ENCODE data around the gene PRIMPOL.
"Not testable (repeated sequence)": the region's sequence is repeated elsewhere in the genome, so short reads cannot be mapped to it uniquely, and the experiment has no call there.

PRIMPOL gene

GRCh38 chr4:184649026-184649970, at the start of gene PRIMPOL, which contains the start of gene CASP3:
TSS of gene PRIMPOL (plus strand) at chr4:184649738. CDS start at chr4:184657141, 7,403 bp downstream.
TSS of gene CASP3 (minus strand) at chr4:184649447. CDS start at chr4:184638453, 10,994 bp downstream.
- TF ChIP-seq GATA1 (IDR thresholded peaks at IDR 0.05; ENCODE audit: low read depth, low read length) (no peak), POLR2A (IDR thresholded peaks at IDR 0.05; ENCODE audit: low read length) (peak; percentile 72)
- DNase-seq, result peak; percentile 96 to 98

- not testable (repeated sequence) for DNase-seq
These were observed 48.6 kb upstream of the PRIMPOL start for GRCh38 chr4:184600982-184601381.

- DNase-seq, result not testable (repeated sequence)
These were observed 46.7 kb upstream of the PRIMPOL start for GRCh38 chr4:184602857-184603256.

- DNase-seq, result not testable (repeated sequence)
These were observed 42.1 kb upstream of the PRIMPOL start for GRCh38 chr4:184607429-184607828.

- no peak for TF ChIP-seq GATA1 (IDR thresholded peaks at IDR 0.05; ENCODE audit: low read depth, low read length)
- no peak for TF ChIP-seq POLR2A (IDR thresholded peaks at IDR 0.05; ENCODE audit: low read length)
These were observed 37.5 kb upstream of the PRIMPOL start for GRCh38 chr4:184612074-184612473.

GRCh38 chr4:184613405-184613804, 36.1 kb upstream of the PRIMPOL start:
- TF ChIP-seq GATA1 (IDR thresholded peaks at IDR 0.05; ENCODE audit: low read depth, low read length) (no peak), POLR2A (IDR thresholded peaks at IDR 0.05; ENCODE audit: low read length) (no peak)
- DNase-seq, result no peak

More at GRCh38 chr4:184612074-184612473, 37.5 kb upstream of the PRIMPOL start:
- no peak for DNase-seq

GRCh38 chr4:184614509-184614908, 35.0 kb upstream of the PRIMPOL start:
- TF ChIP-seq GATA1 (IDR thresholded peaks at IDR 0.05; ENCODE audit: low read depth, low read length), result no peak
- TF ChIP-seq POLR2A (IDR thresholded peaks at IDR 0.05; ENCODE audit: low read length), result no peak
- DNase-seq, result no peak

GRCh38 chr4:184616168-184616567, 33.4 kb upstream of the PRIMPOL start:
- not testable (repeated sequence) for DNase-seq

- no peak for TF ChIP-seq POLR2A (IDR thresholded peaks at IDR 0.05; ENCODE audit: low read length)
- no peak for TF ChIP-seq GATA1 (IDR thresholded peaks at IDR 0.05; ENCODE audit: low read depth, low read length)
- no peak for DNase-seq
These were observed 32.6 kb upstream of the PRIMPOL start for GRCh38 chr4:184616633-184617551.

- peak; percentile 9 to 54 for DNase-seq
- TF ChIP-seq POLR2A (IDR thresholded peaks at IDR 0.05; ENCODE audit: low read length) (no peak), GATA1 (IDR thresholded peaks at IDR 0.05; ENCODE audit: low read depth, low read length) (no peak)
These were observed 31.8 kb upstream of the PRIMPOL start for GRCh38 chr4:184617600-184618196.

GRCh38 chr4:184620212-184620867, 29.2 kb upstream of the PRIMPOL start:
- DNase-seq, result no peak

GRCh38 chr4:184621518-184621917, 28.0 kb upstream of the PRIMPOL start:
- TF ChIP-seq GATA1 (IDR thresholded peaks at IDR 0.05; ENCODE audit: low read depth, low read length) (no peak), POLR2A (IDR thresholded peaks at IDR 0.05; ENCODE audit: low read length) (no peak)
- DNase-seq, result no peak

More at GRCh38 chr4:184620212-184620867, 29.2 kb upstream of the PRIMPOL start:
- TF ChIP-seq GATA1 (IDR thresholded peaks at IDR 0.05; ENCODE audit: low read depth, low read length), result no peak
- no peak for TF ChIP-seq POLR2A (IDR thresholded peaks at IDR 0.05; ENCODE audit: low read length)

GRCh38 chr4:184624504-184624903, 25.0 kb upstream of the PRIMPOL start:
- DNase-seq, result not testable (repeated sequence)

All from erythroblast (primary cell).